Small intestine (tissue), 7 donors: ENCODE results near the gene RSPH10B2. TPM values are rescaled to one million over a fixed set of nuclear protein-coding genes. Genes with fewer than 3 reads are reported as not detected.
"Not testable (repeated sequence)": the region's sequence is repeated elsewhere in the genome, so short reads cannot be mapped to it uniquely, and the experiment has no call there.

ENCODE experiments used
- DNase-seq, 2 donors: peaks; one replicate each; pipeline versions ENCODE4 v3.0.0 to v3.0.0-alpha.2; 2013
- FAIRE-seq: peaks from 2 replicates; lab custom pipeline; 2012; peaks lifted over from hg19 to GRCh38; lab: Jason Lieb, UNC
- H3K27ac ChIP-seq, 3 donors: one replicate each; pipeline ENCODE4 v1.5.1; 2013; ENCODE audit warnings: low read length in 2 of 3, mild to moderate bottlenecking in 2 of 3, control low read depth in 1 of 3, inconsistent platforms in 1 of 3, low read depth in 1 of 3, moderate library complexity in 1 of 3
- H3K27me3 ChIP-seq, 3 donors: one replicate each; pipeline ENCODE4 v1.6.1; 2013; ENCODE audit warnings: low read length in 3 of 3, inconsistent platforms in 1 of 3; ENCODE audit not compliant: control insufficient read depth in 3 of 3, insufficient read depth in 3 of 3
- H3K36me3 ChIP-seq, 3 donors: one replicate each; pipeline ENCODE4 v1.6.1; 2013; ENCODE audit warnings: low read length in 3 of 3, inconsistent platforms in 1 of 3, low read depth in 1 of 3, mild to moderate bottlenecking in 1 of 3, moderate library complexity in 1 of 3; ENCODE audit not compliant: control insufficient read depth in 3 of 3, insufficient read depth in 2 of 3
- H3K4me1 ChIP-seq, 3 donors: one replicate each; pipeline ENCODE4 v1.6.1; 2013; ENCODE audit warnings: low read length in 2 of 3, inconsistent platforms in 1 of 3, low read depth in 1 of 3, mild to moderate bottlenecking in 1 of 3, moderate library complexity in 1 of 3; ENCODE audit not compliant: control insufficient read depth in 3 of 3, insufficient read depth in 2 of 3
- H3K4me3 ChIP-seq, 3 donors: one replicate each; pipeline ENCODE4 v1.5.1; 2013; ENCODE audit warnings: low read length in 3 of 3, control low read depth in 1 of 3, inconsistent platforms in 1 of 3, low read depth in 1 of 3, mild to moderate bottlenecking in 1 of 3, moderate library complexity in 1 of 3
- H3K9me3 ChIP-seq, 2 donors: one replicate each; pipeline ENCODE4 v1.6.1; 2013; ENCODE audit warnings: low read depth in 1 of 2, low read length in 1 of 2; ENCODE audit not compliant: control insufficient read depth in 2 of 2, insufficient read depth in 1 of 2
- WGBS, 3 donors: extraction: QIAGEN DNeasy Blood & Tissue Kit; methylation state at CpG; one replicate each; pipeline ENCODE4 v1.1.7; 2013; 5-methylcytosine and 5-hydroxymethylcytosine counted together
- polyA plus RNA-seq, 4 donors: library from polyadenylated mRNA; stranded (reverse) in 3 of 4; unstranded in 1 of 4; fragments of 200-250 nt in 3 of 4; fragments of 120-200 nt in 1 of 4; gene quantifications; one replicate each; pipeline versions ENCODE4 v1.2.1 to v1.2.3, GENCODE V29; 2013
- donor health status: healthy with polysubstance abuse.
- donor health status: control.
- donor health status: control.
- donor health status: Bipolar disorder and iron deficiency.
- donor health status: healthy.

The RSPH10B2 gene
- polyA plus RNA-seq, 4 donors, result 0.06 to 1.4 (median 0.07) TPM; not detected in 1

DNA sequence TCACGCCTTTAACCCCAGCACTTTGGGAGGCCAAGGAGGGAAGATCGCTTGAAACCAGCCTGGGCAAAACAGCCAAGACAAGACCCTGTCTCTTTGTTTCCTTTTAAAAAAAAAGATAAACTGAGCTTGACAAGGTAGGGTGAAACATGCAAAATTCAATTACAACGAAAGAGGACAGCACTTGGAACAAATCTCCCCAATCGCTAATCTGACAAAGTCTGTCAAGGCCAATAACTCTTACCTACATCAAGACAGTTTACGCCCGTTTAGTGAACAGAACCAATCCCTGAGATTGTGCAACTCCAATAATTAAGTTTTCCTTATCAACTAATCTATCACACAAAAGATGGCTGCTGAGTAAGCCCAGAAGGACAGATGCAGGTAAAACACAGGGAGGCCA lies 67.7 kb downstream of the RSPH10B2 start:
- 84 to 91% (median 91%) methylated on average over 5 to 6 of the region's 6 CpGs for WGBS, 3 donors

GRCh38 chr7:6825236-6826125 lies 71.6 kb downstream of the RSPH10B2 start:
- WGBS, 3 donors, result 10 to 35% (median 25%) methylated on average over 4 to 10 of the region's 42 CpGs
- not testable (repeated sequence) for H3K4me3 ChIP-seq

More for the DNA sequence above, 67.7 kb downstream of the RSPH10B2 start:
- H3K4me3 ChIP-seq, FAIRE-seq, H3K9me3 ChIP-seq, H3K27me3 ChIP-seq, H3K27ac ChIP-seq, DNase-seq, H3K4me1 ChIP-seq: not testable (repeated sequence)
- H3K36me3 ChIP-seq, result peaks cover 0 to 18% (median 2%) of the 10 kb centered on the region in 3 donors

DNA sequence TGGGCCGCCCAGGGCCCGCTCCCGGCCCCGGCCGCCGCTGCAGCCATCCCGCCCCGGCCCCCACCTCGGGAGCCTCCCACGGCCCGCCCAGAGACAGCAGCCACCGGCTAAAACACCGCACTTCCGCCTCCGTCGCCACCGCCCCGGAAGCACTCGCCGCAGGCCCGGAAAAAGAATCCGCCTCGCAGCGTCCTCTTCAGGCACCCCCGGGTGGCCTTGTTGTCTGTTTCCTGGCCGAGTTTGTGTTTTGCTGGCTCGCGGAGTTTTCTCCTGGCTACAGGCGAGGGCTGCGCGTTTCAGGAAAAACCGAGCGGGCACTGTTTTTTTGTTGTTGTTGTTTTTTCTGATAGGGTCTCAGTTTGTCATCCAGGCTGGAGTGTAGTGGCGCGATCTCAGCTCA lies 72.2 kb downstream of the RSPH10B2 start, which contains the start of gene CCZ1B:
Gene CCZ1B (minus strand): TSS at position 125 of the 400 bp plus-strand sequence. CDS start 78 bp downstream, at position 47.
- H3K36me3 ChIP-seq, H3K27me3 ChIP-seq, FAIRE-seq, H3K4me1 ChIP-seq, H3K9me3 ChIP-seq: not testable (repeated sequence)
- Histone ChIP-seq H3K4me3 (peak within 1 kb of the TSS; percentile 7 to 60 (median 51)), H3K27ac (peak within 1 kb of the TSS in 2 of 3 donors; percentile 20 to 67)
- WGBS, 3 donors, result 1 to 4% (median 2%) methylated on average over 17 to 26 of the region's 35 CpGs
- DNase-seq, result peak; percentile 69 to 73

More at GRCh38 chr7:6825236-6826125, 71.6 kb downstream of the RSPH10B2 start:
- not testable (repeated sequence) for H3K9me3 ChIP-seq, FAIRE-seq, H3K27me3 ChIP-seq, H3K36me3 ChIP-seq, H3K4me1 ChIP-seq, H3K27ac ChIP-seq, DNase-seq

DNA sequence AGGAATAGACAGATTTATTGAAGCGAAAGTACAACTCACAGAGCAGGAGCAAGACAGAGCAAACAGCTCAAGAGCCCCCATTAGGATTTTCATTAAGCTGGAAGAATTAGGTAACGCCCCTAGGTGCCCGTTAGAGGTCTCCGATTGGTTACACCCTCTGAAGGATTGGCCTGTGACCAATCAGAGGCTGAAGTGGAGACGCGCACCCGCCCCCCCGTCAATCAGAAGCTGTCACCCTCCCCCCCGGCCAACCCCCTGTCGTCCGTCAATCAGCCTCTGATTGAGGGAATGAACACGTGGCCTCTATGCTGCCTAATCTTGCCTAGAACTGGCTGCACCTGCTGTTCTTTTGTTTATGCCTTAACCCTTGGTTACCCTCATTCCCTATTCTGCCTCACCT lies 73.3 kb downstream of the RSPH10B2 start:
- FAIRE-seq, H3K9me3 ChIP-seq, H3K27me3 ChIP-seq, H3K4me1 ChIP-seq, H3K36me3 ChIP-seq, H3K27ac ChIP-seq, H3K4me3 ChIP-seq: not testable (repeated sequence)
- WGBS, 3 donors, result 63 to 68% (median 67%) methylated on average over 5 to 12 of the region's 12 CpGs
- DNase-seq, result peak in 1 of 2 donors; percentile 44

- 71 to 76% (median 72%) methylated on average over 3 to 4 of the region's 5 CpGs for WGBS, 3 donors
- H3K27me3 ChIP-seq, FAIRE-seq, H3K9me3 ChIP-seq, H3K36me3 ChIP-seq, H3K4me3 ChIP-seq, H3K4me1 ChIP-seq, H3K27ac ChIP-seq, DNase-seq: not testable (repeated sequence)
Observed at GRCh38 chr7:6829616-6830015, 75.7 kb downstream of the RSPH10B2 start.

- WGBS, 3 donors, result 71 to 81% (median 78%) methylated on average over 6 of the region's 6 CpGs
- not testable (repeated sequence) for DNase-seq, FAIRE-seq
Observed at GRCh38 chr7:6830026-6830425, 76.1 kb downstream of the RSPH10B2 start.

DNA sequence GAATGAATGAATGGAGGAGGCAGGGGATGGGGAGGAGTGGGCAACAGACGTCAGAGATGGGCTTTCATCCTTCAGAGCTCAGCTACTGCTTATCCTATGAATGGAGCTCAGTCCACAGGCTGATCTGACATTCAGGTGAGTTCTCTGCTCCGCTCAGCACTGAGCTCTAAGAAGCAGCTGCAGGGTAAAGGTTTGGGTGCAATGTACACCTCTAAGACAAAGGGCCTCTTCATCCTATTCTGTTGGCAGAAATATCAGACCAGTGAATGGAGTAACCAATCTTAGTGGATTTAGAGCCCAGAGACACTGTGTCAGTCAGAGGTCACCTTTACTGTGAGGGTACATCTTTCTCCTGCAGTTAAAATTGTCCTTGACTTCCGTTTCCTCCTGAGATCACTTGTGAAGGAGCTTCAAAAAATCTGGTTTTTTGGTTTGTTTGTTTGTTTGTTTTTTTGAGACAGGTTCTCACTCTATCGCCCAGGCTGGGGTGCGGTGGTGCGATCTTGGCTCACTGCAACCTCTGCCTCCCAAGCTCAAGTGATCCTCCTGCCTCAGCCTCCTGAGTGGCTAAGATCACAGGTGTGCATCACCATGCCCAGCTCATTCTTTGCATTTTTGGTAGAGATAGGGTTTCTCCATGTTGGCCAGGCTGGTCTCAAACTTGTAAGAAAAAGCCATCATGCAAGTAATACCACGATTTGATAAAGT lies 77.3 kb downstream of the RSPH10B2 start:
- no peak overlapping the region for H3K27ac ChIP-seq
- H3K4me3 ChIP-seq, result no peak overlapping the region
- H3K27me3 ChIP-seq, result no peaks in the 10 kb centered on the region
- peak in 1 of 2 donors; percentile 25 for DNase-seq
- no peak for FAIRE-seq
- no peaks in the 10 kb centered on the region for H3K9me3 ChIP-seq
- H3K4me1 ChIP-seq, result no peaks in the 10 kb centered on the region
- WGBS, 3 donors, result 36 to 65% (median 43%) methylated on average over 7 of the region's 7 CpGs
- H3K36me3 ChIP-seq, result no peaks in the 10 kb centered on the region

More at GRCh38 chr7:6830026-6830425, 76.1 kb downstream of the RSPH10B2 start:
- not testable (repeated sequence) for H3K4me3 ChIP-seq, H3K27ac ChIP-seq, H3K4me1 ChIP-seq, H3K36me3 ChIP-seq, H3K27me3 ChIP-seq, H3K9me3 ChIP-seq

GRCh38 chr7:6833636-6834035 lies 79.7 kb downstream of the RSPH10B2 start:
- Histone ChIP-seq H3K9me3 (no peaks in the 10 kb centered on the region), H3K4me1 (no peaks in the 10 kb centered on the region), H3K27me3 (no peaks in the 10 kb centered on the region), H3K36me3 (no peaks in the 10 kb centered on the region), H3K27ac (no peak overlapping the region), H3K4me3 (no peak overlapping the region)
- no peak for FAIRE-seq
- DNase-seq, result no peak
- 86 to 88% (median 86%) methylated on average over 6 of the region's 6 CpGs for WGBS, 3 donors
